Choroid plexus epithelial cell (primary cell): Measurements from ENCODE around the gene ISM1.
A peak's percentile ranks its signal among the peaks of the same experiment; 100 is the strongest.

Experiments used
- DNase-seq: peaks from one replicate; pipeline ENCODE4 v3.0.0-alpha.2; 2010; ENCODE audit warnings: low read depth
- H3K4me3 ChIP-seq: 2 replicates; pipeline ENCODE4 v1.5.1; 2011; ENCODE audit warnings: low read depth, mild to moderate bottlenecking, control low read depth, low read length, moderate library complexity
- TF ChIP-seq, protein P1 (sequence below): conservative IDR thresholded peaks from 2 replicates; pipeline ENCODE4 v1.5.1; 2011; ENCODE audit warnings: low read depth, mild to moderate bottlenecking, control low read depth, inconsistent platforms, low read length, moderate library complexity

Gene ISM1

GRCh38 chr20:13333793-13334192, 112.7 kb downstream of the ISM1 start:
- peak; percentile 9 for DNase-seq

DNA sequence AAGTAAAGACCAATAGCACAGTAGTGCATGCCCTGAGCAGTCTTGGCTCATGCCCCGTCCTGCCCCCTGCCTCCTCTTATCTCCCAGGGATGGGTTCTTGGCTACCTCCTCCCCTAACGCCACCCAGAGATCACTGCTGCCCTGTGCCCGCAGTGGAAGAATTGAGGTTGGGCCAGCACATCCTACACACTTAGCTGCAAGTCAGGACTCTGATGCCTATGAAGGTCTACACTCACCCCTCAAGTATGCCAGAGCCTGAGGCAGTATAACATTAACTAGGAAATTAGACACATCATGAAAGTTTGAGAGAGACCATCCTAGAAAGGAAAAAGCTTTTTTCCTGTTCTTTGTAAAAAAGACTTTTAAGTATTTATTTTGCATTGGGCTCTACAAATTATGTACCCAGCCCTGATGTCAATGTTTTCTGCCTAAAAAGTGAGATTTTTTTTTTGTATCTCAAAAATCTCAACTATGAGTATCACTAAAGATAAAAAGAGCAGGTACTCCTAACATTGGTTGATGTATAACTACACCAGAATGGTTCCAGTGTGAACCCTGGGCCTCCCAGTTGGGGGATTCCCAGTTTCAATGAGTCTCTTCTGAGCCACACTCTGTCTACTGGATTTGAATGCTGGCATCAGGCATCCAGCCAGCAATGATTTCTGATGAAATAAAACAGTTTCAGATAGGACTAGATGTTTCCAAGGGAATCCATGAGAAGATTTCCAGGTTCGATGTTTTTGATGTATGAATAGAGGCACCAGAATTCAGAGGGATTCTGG, 115.4 kb downstream of the ISM1 start:
- TF ChIP-seq, protein P1, sequence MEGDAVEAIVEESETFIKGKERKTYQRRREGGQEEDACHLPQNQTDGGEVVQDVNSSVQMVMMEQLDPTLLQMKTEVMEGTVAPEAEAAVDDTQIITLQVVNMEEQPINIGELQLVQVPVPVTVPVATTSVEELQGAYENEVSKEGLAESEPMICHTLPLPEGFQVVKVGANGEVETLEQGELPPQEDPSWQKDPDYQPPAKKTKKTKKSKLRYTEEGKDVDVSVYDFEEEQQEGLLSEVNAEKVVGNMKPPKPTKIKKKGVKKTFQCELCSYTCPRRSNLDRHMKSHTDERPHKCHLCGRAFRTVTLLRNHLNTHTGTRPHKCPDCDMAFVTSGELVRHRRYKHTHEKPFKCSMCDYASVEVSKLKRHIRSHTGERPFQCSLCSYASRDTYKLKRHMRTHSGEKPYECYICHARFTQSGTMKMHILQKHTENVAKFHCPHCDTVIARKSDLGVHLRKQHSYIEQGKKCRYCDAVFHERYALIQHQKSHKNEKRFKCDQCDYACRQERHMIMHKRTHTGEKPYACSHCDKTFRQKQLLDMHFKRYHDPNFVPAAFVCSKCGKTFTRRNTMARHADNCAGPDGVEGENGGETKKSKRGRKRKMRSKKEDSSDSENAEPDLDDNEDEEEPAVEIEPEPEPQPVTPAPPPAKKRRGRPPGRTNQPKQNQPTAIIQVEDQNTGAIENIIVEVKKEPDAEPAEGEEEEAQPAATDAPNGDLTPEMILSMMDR, result no peak
- no peak overlapping the region for H3K4me3 ChIP-seq
- no peak for DNase-seq

More at GRCh38 chr20:13333793-13334192, 112.7 kb downstream of the ISM1 start:
- H3K4me3 ChIP-seq, result no peak overlapping the region
- TF ChIP-seq, protein P1, result no peak

- DNase-seq, result no peak
- TF ChIP-seq, protein P1, result no peak
- no peak overlapping the region for H3K4me3 ChIP-seq
Measured at GRCh38 chr20:13337090-13337784, 116.2 kb downstream of the ISM1 start.

- no peak overlapping the region for H3K4me3 ChIP-seq
- TF ChIP-seq, protein P1, result no peak
- no peak for DNase-seq
Measured at GRCh38 chr20:13338097-13338661, 117.1 kb downstream of the ISM1 start.

DNA sequence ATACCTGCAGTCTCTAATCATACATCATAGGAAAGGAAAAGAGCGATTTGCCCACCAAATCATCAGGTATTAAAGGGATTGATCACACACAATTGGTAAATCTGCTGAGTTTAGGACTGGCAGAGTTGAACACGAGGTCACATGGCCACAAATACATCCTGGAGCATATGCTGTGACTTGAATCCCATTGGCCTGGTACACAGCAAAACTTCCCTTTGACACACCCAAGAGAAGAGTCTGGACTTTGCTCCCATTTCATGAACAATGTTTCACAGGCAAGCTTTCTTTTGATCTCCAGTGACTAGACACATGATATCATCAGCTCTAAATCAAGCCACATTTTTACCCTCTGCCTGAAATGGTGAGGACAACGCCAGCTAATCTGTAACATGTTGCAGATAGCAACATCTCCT, 117.9 kb downstream of the ISM1 start:
- H3K4me3 ChIP-seq, result no peak overlapping the region
- TF ChIP-seq, protein P1, result no peak
- DNase-seq, result no peak

- TF ChIP-seq, protein P1, result no peak
- DNase-seq, result no peak
Measured at GRCh38 chr20:13340088-13340487, 119.0 kb downstream of the ISM1 start.

More at GRCh38 chr20:13340088-13340487, 119.0 kb downstream of the ISM1 start:
- no peak overlapping the region for H3K4me3 ChIP-seq
